HepG2 (cell line): ENCODE results near the gene CGB8. TPM values are rescaled to one million over a fixed set of nuclear protein-coding genes. Genes with fewer than 3 reads are reported as not detected.

Source experiments
- ATAC-seq: fragments of 200-7000 bp; cut with Tn5 transposase; 3 replicates; pipeline ENCODE4 v1.9.1; 2020; ENCODE audit warnings: mild to moderate bottlenecking, moderate library complexity
- BruUV-seq: library from RNA; stranded (reverse); fragments of 400-500 nt; replicated peaks from 2 replicates; lab custom pipeline; 2021; lab: Mats Ljungman, UMichigan
- CTCF ChIA-PET: fragments of 300-600 bp; formaldehyde crosslinking; extraction: SDS; loops from one replicate; lab custom pipeline; 2021; ENCODE audit warnings: low total read pairs, inconsistent platforms, low intra/inter-chr PET ratio; lab: Yijun Ruan, JAX
- POLR2A ChIA-PET: fragments of 350-600 bp; sonication (Branson Sonifier 250); formaldehyde crosslinking; loops from one replicate; lab custom pipeline; 2020; ENCODE audit warnings: antibody characterized with exemption, inconsistent platforms; lab: Yijun Ruan, JAX
- DNase-seq: peaks from one replicate; pipeline ENCODE4 v3.0.0-alpha.2; 2015; ENCODE audit warnings: low spot score
- FAIRE-seq: peaks from 3 replicates; lab custom pipeline; 2011; peaks lifted over from hg19 to GRCh38; lab: Jason Lieb, UNC
- H2AFZ ChIP-seq: one replicate; pipeline ENCODE4 v1.6.1; 2011; ENCODE audit warnings: low read length, inconsistent platforms
- H3K27ac ChIP-seq: fragments of 300-600 bp; 3 replicates; pipeline ENCODE4 v1.8.0; 2011; ENCODE audit warnings: mixed run types, mild to moderate bottlenecking, mixed read lengths, low read length, inconsistent platforms; ENCODE audit not compliant: insufficient read depth; ENCODE audit errors: extremely low read length
- H3K27me3 ChIP-seq, 2 experiments: fragments of 200-600 bp in 1 of 2; 2 replicates in 1 of 2; 3 replicates in 1 of 2; pipeline versions ENCODE4 v1.6.0 to v1.8.0; 2011; ENCODE audit warnings: low read length in 2 of 2, mild to moderate bottlenecking in 2 of 2, moderate library complexity in 2 of 2, inconsistent platforms in 1 of 2; ENCODE audit not compliant: insufficient read depth in 2 of 2, control insufficient read depth in 1 of 2
- H3K36me3 ChIP-seq, 2 experiments: fragments of 200-600 bp in 1 of 2; replicated peaks in 1 of 2; 2 replicates in 1 of 2; 3 replicates in 1 of 2; pipeline versions ENCODE4 v1.5.1 to v1.8.0; 2011; ENCODE audit warnings: low read length in 2 of 2, inconsistent platforms in 1 of 2; ENCODE audit not compliant: insufficient read depth in 2 of 2, control insufficient read depth in 1 of 2
- H3K4me1 ChIP-seq: 2 replicates; pipeline ENCODE4 v1.5.1; 2012; ENCODE audit warnings: low read length, inconsistent platforms; ENCODE audit not compliant: insufficient read depth
- H3K4me2 ChIP-seq: 2 replicates; pipeline ENCODE4 v1.6.0; 2011; ENCODE audit warnings: low read depth, low read length, inconsistent platforms
- H3K4me3 ChIP-seq, 3 experiments: fragments of 200-600 bp in 1 of 3; sonication (generic), shearing (Covaris generic) in 1 of 3; replicated peaks in 1 of 3; 2 replicates each; pipeline ENCODE4 v1.5.1; 2011 to 2016; ENCODE audit warnings: low read length in 3 of 3, inconsistent platforms in 2 of 3, low read depth in 2 of 3, mild to moderate bottlenecking in 2 of 3, control low read depth in 1 of 3, mixed read lengths in 1 of 3; ENCODE audit not compliant: insufficient read depth in 1 of 3
- H3K79me2 ChIP-seq: one replicate; pipeline ENCODE4 v1.6.1; 2011; ENCODE audit warnings: low read length, inconsistent platforms; ENCODE audit not compliant: insufficient read depth
- H3K9ac ChIP-seq: 2 replicates; pipeline ENCODE4 v1.6.0; 2011; ENCODE audit warnings: mild to moderate bottlenecking, low read depth, low read length, inconsistent platforms; ENCODE audit not compliant: insufficient read depth
- H3K9me3 ChIP-seq: 2 replicates; pipeline ENCODE4 v1.5.1; 2012; ENCODE audit warnings: mild to moderate bottlenecking, low read length
- H4K20me1 ChIP-seq: 2 replicates; pipeline ENCODE4 v1.6.0; 2011; ENCODE audit warnings: inconsistent platforms, mild to moderate bottlenecking, low read length, moderate library complexity; ENCODE audit not compliant: insufficient read depth
- AFF4 ChIP-seq: sonication (generic); formaldehyde crosslinking; IDR thresholded peaks from 2 replicates; pipeline ENCODE4 v1.4.0; 2020; ENCODE audit warnings: missing genetic modification reagents
- CSRNP2 ChIP-seq: sonication (generic); formaldehyde crosslinking; conservative IDR thresholded peaks from 2 replicates; pipeline ENCODE4 v1.8.0; 2022; ENCODE audit warnings: low read depth, missing genetic modification reagents
- NR3C1 ChIP-seq: sonication (generic); formaldehyde crosslinking; IDR thresholded peaks from 2 replicates; pipeline ENCODE4 v1.4.0; 2020; ENCODE audit warnings: missing genetic modification reagents
- RBFOX2 ChIP-seq: fragments of 200-400 bp; formaldehyde crosslinking; IDR thresholded peaks from 2 replicates; pipeline ENCODE4 v1.6.1; 2017; ENCODE audit warnings: low read depth, mild to moderate bottlenecking, low read length
- ZFP82 ChIP-seq: sonication (generic); formaldehyde crosslinking; IDR thresholded peaks from 2 replicates; pipeline ENCODE4 v1.5.1; 2020; ENCODE audit warnings: mild to moderate bottlenecking, missing genetic modification reagents, borderline replicate concordance
- ZNF768 ChIP-seq: sonication (generic); formaldehyde crosslinking; IDR thresholded peaks from 2 replicates; pipeline ENCODE4 v1.4.0; 2020; ENCODE audit warnings: missing genetic modification reagents
- WGBS: methylation state at CpG from one replicate; pipeline ENCODE4 v1.1.6; 2017; ENCODE audit warnings: low lambda C conversion rate; 5-methylcytosine and 5-hydroxymethylcytosine counted together
- in situ Hi-C: cut with HindIII; loops from 2 replicates; pipeline ENCODE4 v1.10.0; 2017; ENCODE audit warnings: low pct_unique_long_range_greater_than_20kb; ENCODE audit not compliant: extremely low pct_ligation_motif_present
- intact Hi-C: fragments of 100-400 bp; cut with micrococcal nuclease; formaldehyde crosslinking; loops from one replicate; pipeline ENCODE4 v1.10.0; 2022; ENCODE audit not compliant: unreplicated experiment
- polyA plus RNA-seq, 8 experiments: library from polyadenylated mRNA; depleted of rRNA in 3 of 8; stranded (reverse) in 7 of 8; unstranded in 1 of 8; fragments of >200 nt; fragmentation: Illumina TruSeq in 4 of 8; extraction: Trizol in 4 of 8; gene quantifications; 2 replicates each; pipeline versions ENCODE4 v1.2.1 to v1.2.3, GENCODE V29; 2011 to 2016; ENCODE audit warnings: low read depth in 4 of 8, missing spikeins in 1 of 8, mixed read lengths in 1 of 8; ENCODE audit not compliant: insufficient read depth in 1 of 8
- total RNA-seq, 5 experiments: library from RNA; depleted of rRNA; stranded (reverse); fragments of >200 nt; fragmentation: Illumina TruSeq; extraction: Trizol; gene quantifications; 2 replicates each; pipeline ENCODE4 v1.2.3, GENCODE V29; 2016; ENCODE audit warnings: low read depth in 1 of 5
- TF ChIP-seq, protein P1 (sequence below): sonication (generic); formaldehyde crosslinking; IDR thresholded peaks from 2 replicates; pipeline ENCODE4 v1.5.0; 2020; ENCODE audit warnings: mild to moderate bottlenecking, missing genetic modification reagents
- TF ChIP-seq, protein P2 (sequence below): sonication (generic); formaldehyde crosslinking; IDR thresholded peaks from 2 replicates; pipeline ENCODE4 v1.4.0; 2020; ENCODE audit warnings: mild to moderate bottlenecking, missing genetic modification reagents

Gene CGB8
- total and polyA plus RNA-seq, 2 of the 13 experiments (the other 11 are each of a cell fraction or from before 2014, with no cell fraction given), result not detected

GRCh38 chr19:49020342-49020741, 28.6 kb downstream of the CGB8 start:
- no peak overlapping the region for H3K27ac ChIP-seq
- BruUV-seq, result no TSS peak
- 46% methylated on average over 11 of the region's 11 CpGs for WGBS
- no peak for FAIRE-seq
- peaks cover 27% of the 10 kb centered on the region for H3K4me1 ChIP-seq
- peaks cover 0 to 5% of the 10 kb centered on the region in 2 experiments; a peak in 2 of 5 replicates for H3K36me3 ChIP-seq
- no peak overlapping the region for H2AFZ ChIP-seq
- CTCF ChIA-PET, result no interaction called here
- intact Hi-C loops, result no loop called here
- TF ChIP-seq NR3C1 (CRISPR knock-in tag) (no peak), CSRNP2 (CRISPR knock-in tag) (no peak), ZFP82 (CRISPR knock-in tag) (no peak), AFF4 (no peak), ZNF768 (CRISPR knock-in tag) (no peak), RBFOX2 (no peak)
- TF ChIP-seq, protein P1, sequence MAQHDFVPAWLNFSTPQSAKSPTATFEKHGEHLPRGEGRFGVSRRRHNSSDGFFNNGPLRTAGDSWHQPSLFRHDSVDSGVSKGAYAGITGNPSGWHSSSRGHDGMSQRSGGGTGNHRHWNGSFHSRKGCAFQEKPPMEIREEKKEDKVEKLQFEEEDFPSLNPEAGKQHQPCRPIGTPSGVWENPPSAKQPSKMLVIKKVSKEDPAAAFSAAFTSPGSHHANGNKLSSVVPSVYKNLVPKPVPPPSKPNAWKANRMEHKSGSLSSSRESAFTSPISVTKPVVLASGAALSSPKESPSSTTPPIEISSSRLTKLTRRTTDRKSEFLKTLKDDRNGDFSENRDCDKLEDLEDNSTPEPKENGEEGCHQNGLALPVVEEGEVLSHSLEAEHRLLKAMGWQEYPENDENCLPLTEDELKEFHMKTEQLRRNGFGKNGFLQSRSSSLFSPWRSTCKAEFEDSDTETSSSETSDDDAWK, result no peak
- TF ChIP-seq, protein P2, sequence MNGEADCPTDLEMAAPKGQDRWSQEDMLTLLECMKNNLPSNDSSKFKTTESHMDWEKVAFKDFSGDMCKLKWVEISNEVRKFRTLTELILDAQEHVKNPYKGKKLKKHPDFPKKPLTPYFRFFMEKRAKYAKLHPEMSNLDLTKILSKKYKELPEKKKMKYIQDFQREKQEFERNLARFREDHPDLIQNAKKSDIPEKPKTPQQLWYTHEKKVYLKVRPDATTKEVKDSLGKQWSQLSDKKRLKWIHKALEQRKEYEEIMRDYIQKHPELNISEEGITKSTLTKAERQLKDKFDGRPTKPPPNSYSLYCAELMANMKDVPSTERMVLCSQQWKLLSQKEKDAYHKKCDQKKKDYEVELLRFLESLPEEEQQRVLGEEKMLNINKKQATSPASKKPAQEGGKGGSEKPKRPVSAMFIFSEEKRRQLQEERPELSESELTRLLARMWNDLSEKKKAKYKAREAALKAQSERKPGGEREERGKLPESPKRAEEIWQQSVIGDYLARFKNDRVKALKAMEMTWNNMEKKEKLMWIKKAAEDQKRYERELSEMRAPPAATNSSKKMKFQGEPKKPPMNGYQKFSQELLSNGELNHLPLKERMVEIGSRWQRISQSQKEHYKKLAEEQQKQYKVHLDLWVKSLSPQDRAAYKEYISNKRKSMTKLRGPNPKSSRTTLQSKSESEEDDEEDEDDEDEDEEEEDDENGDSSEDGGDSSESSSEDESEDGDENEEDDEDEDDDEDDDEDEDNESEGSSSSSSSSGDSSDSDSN (CRISPR knock-in tag), result no peak
- TF ChIP-seq, all 625 proteins: peak for 0
- H4K20me1 ChIP-seq, result no peaks in the 10 kb centered on the region
- POLR2A ChIA-PET, result interaction anchor here (1.6 kb wide), 1 partner anchor 53 kb away, joined by 5 read pairs; no protein-coding TSS in a partner anchor
- H3K9me3 ChIP-seq, result no peaks in the 10 kb centered on the region
- no peak overlapping the region for H3K9ac ChIP-seq
- in situ Hi-C loops, result no loop called here
- ATAC-seq, result no peak
- DNase-seq, result no peak
- no peak overlapping the region for H3K4me3 ChIP-seq
- H3K27me3 ChIP-seq, result peaks cover 0 to 25% of the 10 kb centered on the region in 2 experiments; a peak in 3 of 5 replicates
- no peak overlapping the region for H3K4me2 ChIP-seq
- H3K79me2 ChIP-seq, result no peaks in the 10 kb centered on the region
